Measurements from ENCODE around the gene BPIFB3.

DNA sequence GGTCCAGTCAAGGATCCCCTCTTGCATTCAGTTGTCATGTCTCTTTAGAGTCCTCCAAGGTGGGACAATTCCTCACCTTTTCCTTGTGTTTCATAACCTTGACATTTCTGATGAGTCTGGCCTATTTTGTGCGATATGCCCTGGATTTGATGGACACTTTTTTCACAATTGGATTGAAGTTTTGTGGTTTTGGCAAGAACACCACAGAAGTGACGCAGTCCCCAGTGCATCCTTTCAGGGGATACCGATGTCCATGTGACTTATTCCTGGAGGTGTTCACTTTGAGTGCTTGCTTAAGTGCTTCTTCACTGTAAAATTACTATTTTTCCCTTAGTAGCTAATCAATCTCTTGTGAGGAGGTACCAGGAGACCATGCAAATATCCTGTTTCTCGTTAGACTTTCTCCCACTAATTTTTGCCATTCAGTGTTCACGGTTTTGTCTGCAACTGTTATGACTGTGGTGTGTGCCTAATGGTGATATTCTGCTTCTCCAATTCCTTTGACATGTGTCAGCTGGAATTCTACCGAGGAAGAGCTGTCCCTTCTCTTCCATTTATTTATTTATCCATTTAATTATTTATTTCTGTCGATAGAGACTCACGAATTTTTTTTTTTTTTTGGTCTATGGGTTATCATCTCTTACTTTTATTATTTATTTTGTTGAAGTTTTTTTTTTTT is 56.6 kb downstream of the BPIFB3 start:
- TF ChIP-seq CTCF (IDR thresholded peaks at IDR 0.05; ENCODE audit: low read depth, low read length, poor library complexity, severe bottlenecking) (no peak), EZH2phosphoT487 (IDR thresholded peaks at IDR 0.05; ENCODE audit: borderline replicate concordance, low read length) (no peak)
